Measurements from ENCODE around the gene SKOR1.

DNA sequence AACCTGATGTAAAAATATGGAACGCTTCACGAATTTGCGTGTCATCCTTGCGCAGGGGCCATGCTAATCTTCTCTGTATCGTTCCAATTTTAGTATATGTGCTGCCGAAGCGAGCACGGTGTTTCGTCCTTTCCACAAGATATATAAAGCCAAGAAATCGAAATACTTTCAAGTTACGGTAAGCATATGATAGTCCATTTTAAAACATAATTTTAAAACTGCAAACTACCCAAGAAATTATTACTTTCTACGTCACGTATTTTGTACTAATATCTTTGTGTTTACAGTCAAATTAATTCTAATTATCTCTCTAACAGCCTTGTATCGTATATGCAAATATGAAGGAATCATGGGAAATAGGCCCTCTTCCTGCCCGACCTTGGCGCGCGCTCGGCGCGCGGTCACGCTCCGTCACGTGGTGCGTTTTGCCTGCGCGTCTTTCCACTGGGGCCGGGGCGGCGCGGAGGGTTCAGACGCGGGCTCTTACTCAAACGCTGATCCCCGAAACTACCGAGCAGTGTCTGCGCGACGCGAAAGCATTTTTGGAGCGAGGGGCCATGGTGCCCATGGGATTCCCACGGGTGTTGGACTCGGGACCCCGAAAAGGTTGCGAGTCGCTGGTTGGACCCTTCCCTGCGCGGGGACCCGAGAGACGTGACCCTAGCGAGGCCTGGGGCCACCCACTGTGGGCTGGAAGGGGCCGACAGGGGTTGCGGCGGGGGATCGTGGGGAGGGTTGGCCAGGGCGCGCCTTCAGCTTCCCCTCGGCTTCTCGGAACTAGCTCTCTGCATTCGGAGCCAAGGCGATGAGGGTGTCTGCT, 14.8 kb downstream of the SKOR1 start, which contains the start of gene RNU6-1:
- TF ChIP-seq EZH2 (IDR thresholded peaks at IDR 0.05; ENCODE audit: insufficient read depth, poor library complexity, severe bottlenecking) (no peak), EZH2phosphoT487 (IDR thresholded peaks at IDR 0.05; ENCODE audit: insufficient read depth, low read depth) (no peak)

Measured in GM23248 (cell line).